Heart left ventricle (tissue), 13 donors: ENCODE results near the gene NDFIP1.

Experiments used
- POLR2A ChIP-seq, 2 donors: fragments of 450-650 bp; IDR thresholded peaks; one replicate each; pipeline ENCODE4 v1.6.1; 2017; ENCODE audit warnings: antibody characterized with exemption in 2 of 2, mild to moderate bottlenecking in 2 of 2, moderate library complexity in 2 of 2
- TF ChIP-seq, protein P1 (sequence below), 12 donors: fragments of 200-600 bp; sonication (generic) in 4 of 12; IDR thresholded peaks; one replicate each; pipeline versions ENCODE4 v1.5.0 to v1.8.0; 2018 to 2022; ENCODE audit warnings: antibody characterized with exemption in 12 of 12, mild to moderate bottlenecking in 5 of 12
- donor health status: ischemic (EF 13 %, LVEDD 7.1; RV severe dilation, severe dysfunction).
- donor health status: DM: no; HTN: yes; CAD: no.
- donor health status: DM: no; HTN: no; CAD: no.
- donor health status: ischemic (EF 25% LVEDD 6.9; RV normal size, moderate dysfunction).
- donor health status: ischemic (EF 25% LVEDD 5.7; RV mildly dilated, moderate dysfunction).
- donor health status: ischemic (EF 35%, LVEDD 5.7; RV mildly dilated, moderate dysfunction).
- donor health status: nonischemic (EF 11% LVEDD 7.7; RV severe dilation, severe dysfunction).
- donor health status: DM: yes; HTN: yes; CAD: no.
- donor health status: PGD.
- donor health status: ischemic (EF 29% LVEDD 5.4; RV normal size, mild dysfunction).
- donor health status: nonischemic (EF 23%, LVEDD 6.1; RV moderate dilation, normal function).

DNA sequence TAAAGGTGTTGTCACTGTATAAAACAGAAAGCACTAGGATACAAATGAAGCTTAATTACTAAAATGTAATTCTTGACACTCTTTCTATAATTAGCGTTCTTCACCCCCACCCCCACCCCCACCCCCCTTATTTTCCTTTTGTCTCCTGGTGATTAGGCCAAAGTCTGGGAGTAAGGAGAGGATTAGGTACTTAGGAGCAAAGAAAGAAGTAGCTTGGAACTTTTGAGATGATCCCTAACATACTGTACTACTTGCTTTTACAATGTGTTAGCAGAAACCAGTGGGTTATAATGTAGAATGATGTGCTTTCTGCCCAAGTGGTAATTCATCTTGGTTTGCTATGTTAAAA is 43.8 kb downstream of the NDFIP1 start:
- TF ChIP-seq, protein P1, sequence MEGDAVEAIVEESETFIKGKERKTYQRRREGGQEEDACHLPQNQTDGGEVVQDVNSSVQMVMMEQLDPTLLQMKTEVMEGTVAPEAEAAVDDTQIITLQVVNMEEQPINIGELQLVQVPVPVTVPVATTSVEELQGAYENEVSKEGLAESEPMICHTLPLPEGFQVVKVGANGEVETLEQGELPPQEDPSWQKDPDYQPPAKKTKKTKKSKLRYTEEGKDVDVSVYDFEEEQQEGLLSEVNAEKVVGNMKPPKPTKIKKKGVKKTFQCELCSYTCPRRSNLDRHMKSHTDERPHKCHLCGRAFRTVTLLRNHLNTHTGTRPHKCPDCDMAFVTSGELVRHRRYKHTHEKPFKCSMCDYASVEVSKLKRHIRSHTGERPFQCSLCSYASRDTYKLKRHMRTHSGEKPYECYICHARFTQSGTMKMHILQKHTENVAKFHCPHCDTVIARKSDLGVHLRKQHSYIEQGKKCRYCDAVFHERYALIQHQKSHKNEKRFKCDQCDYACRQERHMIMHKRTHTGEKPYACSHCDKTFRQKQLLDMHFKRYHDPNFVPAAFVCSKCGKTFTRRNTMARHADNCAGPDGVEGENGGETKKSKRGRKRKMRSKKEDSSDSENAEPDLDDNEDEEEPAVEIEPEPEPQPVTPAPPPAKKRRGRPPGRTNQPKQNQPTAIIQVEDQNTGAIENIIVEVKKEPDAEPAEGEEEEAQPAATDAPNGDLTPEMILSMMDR (IDR thresholded peaks at IDR 0.05): no peak
- TF ChIP-seq POLR2A (IDR thresholded peaks at IDR 0.05): no peak
